Measurements from ENCODE around the gene HLA-C.
"Not testable (repeated sequence)": the region's sequence is repeated elsewhere in the genome, so short reads cannot be mapped to it uniquely, and the experiment has no call there.

Gene HLA-C

DNA sequence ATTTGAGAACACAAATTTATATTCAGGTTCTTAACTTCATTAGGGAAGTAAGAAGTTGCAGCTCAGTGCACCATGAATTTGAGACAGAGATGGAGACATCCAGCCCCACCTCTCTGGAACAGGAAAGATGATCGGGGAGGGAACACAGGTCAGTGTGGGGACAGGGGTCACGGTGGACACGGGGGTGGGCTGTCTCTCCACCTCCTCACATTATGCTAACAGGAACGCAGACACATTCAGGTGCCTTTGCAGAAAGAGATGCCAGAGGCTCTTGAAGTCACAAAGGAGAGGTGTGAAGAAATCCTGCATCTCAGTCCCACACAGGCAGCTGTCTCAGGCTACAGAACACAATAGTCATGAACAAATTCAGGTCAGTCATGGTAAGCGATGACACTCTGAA lies 3.1 kb downstream of the HLA-C start:
- DNase-seq, result no peak

DNA sequence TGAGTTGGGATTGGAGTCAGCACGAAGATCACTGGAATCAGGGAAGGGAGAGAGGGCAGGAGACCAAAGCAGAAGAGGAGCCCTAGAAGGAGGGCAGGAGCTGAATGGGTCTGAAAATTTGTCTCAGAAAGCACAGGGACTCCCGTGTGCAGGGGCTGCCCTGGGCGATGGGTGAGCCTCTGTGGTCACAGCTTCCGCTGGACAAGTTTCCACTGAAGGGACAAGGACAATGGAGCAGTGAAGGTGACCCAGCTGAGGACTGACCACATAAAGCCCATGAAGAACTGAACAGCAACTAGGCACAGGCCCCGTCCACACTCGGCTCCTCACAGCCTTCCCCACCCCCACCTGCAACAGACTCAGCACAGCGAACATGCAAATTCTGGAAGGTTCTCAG lies 3.5 kb downstream of the HLA-C start:
- no peak for DNase-seq

DNA sequence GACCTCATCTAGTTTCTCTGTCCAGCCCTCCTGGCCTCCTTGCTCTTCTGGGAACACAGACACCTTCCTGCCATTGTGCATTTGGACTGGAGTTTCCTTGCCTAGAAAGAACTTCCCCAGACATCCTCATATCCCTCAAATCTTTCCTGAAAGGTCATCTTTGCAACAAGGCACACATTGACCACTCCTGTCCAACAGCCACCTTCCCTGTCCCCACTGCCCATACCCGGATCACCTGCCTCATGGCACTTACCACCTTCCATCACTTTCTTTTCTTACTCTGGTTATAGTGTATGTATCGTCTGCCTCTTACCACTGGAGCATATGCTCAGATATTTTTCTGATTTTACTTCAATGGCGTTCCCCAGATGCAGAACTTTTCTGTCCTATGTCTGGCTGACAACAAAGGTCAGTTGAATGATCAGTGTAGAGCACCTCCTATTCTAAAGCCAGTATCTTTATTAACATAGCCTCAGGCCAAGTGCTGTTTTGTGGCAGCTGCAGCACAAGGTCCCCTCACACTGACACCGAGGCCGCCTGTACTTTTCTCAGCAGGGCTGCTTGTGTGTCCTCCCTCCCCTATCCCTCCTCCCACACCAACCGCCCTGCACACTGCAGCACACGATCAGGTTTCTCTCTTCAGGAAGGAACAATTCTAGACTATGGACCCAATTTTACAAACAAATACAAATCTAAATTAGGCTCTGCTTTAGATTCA lies 4.1 kb downstream of the HLA-C start:
- DNase-seq, result no peak

DNA sequence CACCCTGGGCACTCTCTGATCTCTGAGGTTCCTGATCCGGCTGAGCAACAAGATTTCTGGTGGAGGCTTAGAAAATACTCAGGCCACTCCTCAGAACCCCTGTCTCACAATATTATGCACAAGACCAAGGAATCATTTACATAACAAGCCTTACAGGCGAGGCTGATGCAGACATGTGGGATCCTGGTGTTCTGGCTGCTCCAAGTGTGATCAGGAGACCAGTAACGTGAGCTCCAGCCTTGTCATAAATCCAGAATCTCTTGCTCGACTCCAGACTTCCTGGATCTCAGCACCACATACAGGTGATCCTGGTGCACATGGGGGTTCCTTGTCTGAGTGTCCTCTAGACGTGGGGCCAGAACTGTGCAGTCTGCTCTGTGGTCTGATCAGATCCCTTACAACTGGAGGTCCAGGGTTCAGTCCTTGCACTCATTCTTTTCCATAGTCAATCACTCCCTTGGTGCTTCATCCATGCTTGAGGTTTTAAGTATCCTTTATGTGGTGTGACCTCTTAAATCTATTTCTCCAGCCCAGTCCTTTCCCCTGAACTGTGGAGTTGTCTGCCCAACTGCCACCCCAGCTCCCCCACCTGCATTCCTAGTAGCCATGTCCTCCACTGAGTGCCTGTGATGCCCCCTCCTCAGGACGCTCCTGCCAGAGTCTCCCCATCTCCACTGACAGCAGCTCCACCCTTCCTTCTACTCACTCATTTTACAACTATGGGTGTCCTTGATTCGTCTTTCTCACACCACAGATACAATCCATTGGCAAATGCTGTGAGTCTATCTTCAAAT lies 5.1 kb downstream of the HLA-C start:
- DNase-seq, result no peak

DNA sequence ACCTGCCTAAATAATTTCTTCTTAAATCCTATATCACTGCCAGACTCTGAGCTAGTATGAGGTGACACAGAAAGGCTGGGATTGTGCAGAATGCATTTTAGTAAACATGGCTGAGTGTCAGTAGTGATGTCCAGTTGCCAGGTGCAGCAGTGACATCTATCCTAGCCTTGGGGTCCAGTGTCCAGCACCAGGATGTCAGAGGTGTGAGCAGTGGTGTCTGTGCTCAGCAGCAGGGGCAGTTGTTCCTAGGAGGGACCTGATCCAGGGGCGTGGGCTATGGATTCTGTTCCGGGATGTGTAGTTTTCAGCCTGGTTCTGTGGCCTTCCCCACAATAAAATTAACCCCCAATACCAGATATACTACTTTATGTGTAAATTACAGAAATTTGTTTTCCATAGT lies 6.0 kb downstream of the HLA-C start:
- no peak for DNase-seq

DNA sequence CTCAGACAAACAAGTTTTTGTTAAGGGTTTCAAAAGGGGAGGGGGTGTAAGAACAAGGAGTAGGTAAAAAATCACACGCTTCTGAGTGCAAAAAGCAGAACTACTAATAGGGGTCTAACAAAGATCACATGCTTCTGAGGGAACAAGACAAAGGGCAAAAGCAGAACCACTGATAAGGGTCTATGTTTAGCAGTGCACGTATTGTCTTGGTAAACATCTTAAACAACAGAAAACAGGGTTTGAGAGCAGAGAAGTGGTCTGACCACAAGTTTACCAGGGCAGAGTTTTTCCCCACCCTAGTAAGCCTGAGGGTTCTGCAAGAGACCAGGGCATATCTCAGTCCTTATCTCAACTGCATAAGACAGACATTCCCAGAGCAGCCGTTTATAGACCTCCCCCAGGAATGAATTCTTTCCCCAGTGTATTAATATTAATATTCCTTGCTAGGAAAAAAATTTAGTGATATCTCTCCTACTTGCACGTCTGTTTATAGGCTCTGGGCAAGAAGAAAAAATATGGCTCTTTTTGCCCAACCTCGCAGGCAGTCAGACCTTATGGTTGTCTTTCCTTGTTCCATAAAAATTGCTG lies 8.5 kb downstream of the HLA-C start:
- DNase-seq, result not testable (repeated sequence)

DNA sequence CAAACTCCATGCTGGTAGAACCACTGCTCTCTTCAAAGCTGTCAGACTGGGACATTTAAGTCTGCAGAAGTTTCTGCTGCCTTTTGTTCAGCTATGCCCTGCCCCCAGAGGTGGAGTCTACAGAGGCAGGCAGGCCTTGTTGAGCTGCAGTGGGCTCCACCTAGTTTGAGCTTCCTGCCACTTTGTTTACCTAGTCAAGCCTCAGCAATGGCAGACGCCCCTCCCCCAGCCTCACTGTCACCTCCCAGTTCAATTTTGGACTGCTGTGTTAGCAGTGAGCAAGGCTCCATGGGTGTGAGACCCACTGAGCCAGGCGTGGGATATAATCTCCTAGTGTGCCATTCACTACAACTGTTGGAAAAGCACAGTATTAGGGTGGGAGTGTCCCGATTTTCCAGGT lies 11.9 kb downstream of the HLA-C start:
- DNase-seq, result not testable (repeated sequence)

DNA sequence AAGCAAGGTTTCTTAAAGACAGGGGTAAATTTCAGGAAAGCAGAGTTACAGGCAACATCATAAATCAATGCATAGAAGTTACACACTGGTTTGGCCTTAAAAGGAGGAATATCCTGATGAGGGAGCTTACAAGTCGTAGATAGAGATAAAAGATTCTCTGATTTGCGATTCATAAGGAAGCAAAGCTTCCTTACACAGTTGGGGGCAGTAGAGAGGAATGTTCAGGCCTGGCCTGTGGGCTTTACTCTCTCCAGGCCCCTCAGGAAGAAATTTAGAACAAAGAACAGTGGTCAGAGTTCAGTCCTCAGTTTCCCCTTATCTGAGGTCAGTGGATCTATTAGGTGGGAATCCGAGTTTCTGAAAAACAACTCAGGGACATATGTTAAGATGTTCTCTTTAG lies 19.3 kb downstream of the HLA-C start:
- DNase-seq, result no peak

DNA sequence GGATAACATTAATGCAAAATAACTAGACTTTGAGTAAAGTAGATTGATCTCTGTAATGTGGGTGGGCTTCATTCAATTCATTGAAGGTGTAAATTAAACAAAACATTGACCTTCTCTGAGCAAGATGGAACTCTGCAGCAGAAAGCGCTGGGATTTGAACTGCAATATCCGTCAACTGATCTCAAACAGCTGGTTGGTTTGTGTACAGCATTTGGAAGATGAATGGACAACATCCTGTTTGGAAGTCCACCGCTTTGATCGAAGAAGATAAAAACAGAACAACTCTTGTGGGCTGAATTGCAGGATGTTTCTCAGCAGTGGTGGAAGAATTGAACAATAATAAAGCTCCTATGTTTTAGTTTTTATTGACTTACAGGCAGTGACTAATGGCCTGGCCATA lies 20.6 kb downstream of the HLA-C start:
- DNase-seq, result no peak

DNA sequence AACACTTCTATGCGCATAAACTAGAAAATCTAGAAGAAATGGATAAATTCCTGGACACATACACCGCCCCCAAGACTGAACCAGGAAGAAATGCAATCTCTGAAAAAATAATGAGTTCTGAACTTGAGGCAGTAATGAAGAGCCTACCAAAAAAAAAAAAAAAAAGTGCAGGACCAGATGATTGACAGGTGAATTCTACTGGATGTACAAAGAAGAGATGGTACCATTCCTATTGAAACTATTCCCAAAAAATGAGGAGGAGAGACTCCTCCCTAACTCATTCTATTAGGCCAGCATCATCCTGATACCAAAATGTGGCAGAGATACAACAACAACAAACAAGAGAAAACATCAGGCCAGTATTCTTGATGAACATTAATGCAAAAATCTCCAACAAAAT lies 22.7 kb downstream of the HLA-C start:
- no peak for DNase-seq

DNA sequence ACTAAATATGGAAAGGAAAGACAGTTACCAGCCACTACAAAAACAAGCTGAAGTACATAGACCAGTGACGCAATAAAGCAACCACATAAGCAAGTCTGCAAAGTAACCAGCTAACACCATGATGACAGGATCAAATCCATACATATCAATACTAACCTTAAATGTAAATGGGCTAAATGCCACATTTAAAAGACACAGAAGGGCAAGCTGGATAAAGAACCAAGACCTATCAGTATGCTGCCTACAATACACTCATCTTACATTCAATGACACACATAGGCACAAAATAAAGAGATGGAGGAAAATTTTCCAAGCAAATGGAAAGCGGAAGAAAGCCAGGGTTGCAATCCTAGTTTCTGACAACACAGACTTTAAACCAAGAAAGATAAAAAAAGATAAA lies 24.1 kb downstream of the HLA-C start:
- no peak for DNase-seq

DNA sequence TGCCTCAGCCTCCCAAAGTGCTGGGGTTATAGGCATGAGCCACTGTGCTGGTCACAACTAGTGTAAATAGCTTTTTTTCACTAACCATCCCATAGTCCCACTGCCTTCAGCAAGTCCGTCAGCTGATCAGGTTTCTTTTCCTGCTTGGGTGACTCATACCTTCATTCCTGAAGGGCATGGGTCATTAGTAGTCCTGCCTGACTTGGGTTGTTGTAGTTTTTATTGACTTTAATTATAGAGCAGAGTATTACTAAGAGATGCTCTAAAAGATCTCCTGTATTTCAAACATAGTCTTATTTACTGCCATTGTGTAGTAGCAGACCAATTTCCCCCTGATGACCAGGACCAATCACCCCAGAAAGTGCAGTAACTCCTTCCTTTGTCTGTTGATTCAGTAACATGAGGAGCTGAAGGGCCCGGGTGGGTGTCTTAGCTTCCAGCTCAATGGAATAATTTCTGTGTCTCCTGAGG lies 25.8 kb downstream of the HLA-C start:
- DNase-seq, result no peak

DNA sequence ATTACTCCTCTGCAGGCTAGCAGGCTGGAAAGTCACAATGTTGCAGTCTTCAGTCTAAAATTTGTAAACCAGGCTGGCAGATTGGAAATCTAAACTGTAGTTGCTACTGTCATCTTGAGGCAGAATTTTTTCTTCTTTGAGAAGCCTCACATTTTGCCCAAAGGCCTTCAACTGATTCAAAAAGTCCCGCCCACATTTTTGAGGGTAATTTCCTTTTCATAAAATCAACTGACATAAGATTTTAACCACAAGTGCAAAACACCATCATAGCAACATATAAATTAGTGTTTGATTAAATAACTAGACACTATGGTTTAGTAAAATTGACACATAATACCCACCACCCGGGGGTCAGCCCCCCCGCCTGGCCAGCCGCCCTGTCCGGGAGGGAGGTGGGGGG lies 28.4 kb downstream of the HLA-C start:
- DNase-seq, result no peak

DNA sequence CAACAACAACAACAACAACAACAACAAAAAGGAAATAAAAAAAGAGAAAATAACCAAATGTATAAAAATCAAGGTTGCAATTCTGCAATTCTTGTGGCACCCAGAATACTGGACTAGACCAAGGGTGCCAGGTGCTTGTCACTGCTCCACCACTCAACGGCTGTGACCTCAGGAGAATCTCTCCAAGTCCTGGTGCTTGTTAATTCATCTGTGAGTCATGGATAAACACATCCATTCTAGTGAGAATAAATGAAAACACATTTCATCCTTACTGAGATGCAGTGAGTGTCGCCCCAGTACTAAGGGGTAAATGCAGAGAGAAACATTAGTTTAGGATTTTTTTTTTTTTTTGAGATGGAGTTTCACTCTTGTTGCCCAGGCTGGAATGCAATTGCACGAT lies 32.0 kb downstream of the HLA-C start:
- DNase-seq, result no peak

DNA sequence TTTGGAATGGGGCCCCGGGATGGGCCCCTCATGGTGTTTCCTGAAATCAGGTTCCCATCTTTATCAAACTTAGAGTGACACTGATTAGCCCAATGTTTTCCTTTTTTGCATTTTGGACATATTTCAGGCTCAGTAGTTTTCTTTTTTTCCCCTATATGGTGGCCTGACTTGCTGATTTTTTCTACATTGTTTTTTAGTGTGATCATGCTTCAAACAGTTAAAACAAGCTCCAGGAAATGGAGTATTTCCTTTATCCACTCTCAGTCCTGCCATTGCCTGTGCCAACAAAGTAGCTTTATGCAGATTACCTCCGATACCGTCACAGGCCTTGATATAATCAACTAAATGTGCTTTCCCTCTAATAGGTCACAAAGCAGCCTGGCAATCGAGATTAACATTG lies 37.8 kb downstream of the HLA-C start:
- not testable (repeated sequence) for DNase-seq

DNA sequence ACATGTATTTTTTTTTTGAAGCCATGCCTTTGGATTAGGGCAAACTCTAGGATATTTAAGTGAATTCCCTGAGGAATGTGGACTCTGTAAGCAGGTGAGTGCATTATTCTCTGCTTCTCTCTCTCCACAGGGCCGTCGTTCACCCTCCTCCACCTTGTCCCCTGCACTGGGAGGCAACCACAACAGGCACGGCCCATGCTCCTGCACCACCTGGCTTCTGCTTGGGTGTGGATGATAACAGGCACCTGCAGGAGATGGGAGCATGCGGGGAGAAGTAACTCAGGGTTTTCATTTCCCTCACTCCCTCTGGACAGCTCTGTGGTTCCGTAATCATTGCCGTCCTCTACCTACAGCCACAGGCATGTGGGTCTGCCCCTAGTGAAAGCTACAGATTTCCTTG lies 43.4 kb downstream of the HLA-C start:
- no peak for DNase-seq

DNA sequence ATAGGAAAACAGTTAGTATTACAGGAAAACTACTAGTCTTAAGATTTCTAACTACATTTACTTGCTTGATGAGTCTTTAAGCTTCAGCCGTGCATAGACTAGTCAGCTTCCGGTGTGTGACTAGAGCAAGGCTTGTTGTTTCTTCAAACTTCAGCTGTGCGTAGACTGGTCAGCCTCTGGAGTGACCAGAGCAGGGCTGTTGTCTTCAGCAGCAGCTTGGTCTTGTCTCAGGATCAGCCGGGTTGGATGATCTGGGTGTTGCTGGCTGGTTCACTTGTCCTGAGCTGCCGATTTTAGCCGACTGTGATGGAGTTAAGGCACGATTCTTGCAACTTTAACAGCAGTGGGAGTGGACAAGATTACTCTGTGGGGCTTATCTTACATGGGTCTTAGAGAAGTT lies 44.7 kb downstream of the HLA-C start:
- DNase-seq, result no peak

DNA sequence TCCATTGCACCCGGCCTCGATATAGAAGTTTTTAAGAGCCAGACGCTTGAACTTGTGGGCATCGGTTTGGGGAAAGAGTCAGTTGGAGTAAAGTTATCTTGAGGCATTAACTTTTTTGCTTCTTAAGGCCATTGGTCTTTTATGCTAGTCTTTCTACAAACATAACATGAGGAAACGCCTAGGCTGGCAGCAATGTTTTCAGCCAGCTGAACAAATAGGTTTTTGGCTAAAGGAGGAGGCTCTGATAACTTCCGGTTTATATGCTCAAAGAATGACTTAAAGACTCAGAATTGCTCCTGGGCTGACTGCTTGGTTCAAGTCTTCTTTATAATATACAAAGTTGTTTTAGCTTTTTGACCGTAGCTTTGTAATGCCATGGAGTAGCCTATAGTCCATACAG lies 46.2 kb downstream of the HLA-C start:
- DNase-seq, result no peak

DNA sequence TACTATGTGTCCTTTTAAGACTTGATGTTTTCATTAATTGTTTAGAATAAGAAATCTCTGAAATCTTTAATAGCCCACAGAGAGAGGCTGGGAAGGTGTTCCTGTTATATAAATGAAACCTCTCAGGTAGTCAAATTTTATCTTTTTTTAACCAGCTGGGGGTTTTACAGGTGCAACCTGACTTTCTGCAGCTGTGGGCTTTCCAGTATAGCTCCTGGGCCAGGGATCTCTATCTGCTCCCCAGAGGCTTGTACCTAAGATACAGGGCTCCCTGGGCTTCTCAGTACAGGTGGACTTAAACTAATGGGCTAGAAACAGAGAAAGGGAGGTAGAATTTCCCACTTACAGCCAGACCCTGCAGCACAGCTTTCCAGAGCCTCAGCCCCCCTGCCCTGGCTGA lies 49.4 kb downstream of the HLA-C start:
- no peak for DNase-seq

Data from stimulated activated CD4-positive, alpha-beta T cell treated with anti-CD3 and anti-CD28 coated beads, Interleukin-2, amount 100 ng/mL, for 48 hours (primary cell).